BLaER1 (cell line): Measurements from ENCODE around the gene NOL8.

Experiments
- H3K27ac ChIP-seq: shearing (Covaris generic); formaldehyde crosslinking; 2 replicates; pipeline ENCODE4 v1.8.1; 2022
- H3K27me3 ChIP-seq: shearing (Covaris generic); formaldehyde crosslinking; 2 replicates; pipeline ENCODE4 v1.8.1; 2022
- H3K36me3 ChIP-seq: shearing (Covaris generic); formaldehyde crosslinking; 2 replicates; pipeline ENCODE4 v1.8.1; 2022
- H3K4me1 ChIP-seq: shearing (Covaris generic); formaldehyde crosslinking; 2 replicates; pipeline ENCODE4 v1.8.1; 2022
- H3K4me2 ChIP-seq: shearing (Covaris generic); formaldehyde crosslinking; 2 replicates; pipeline ENCODE4 v1.8.1; 2022
- H3K4me3 ChIP-seq: shearing (Covaris generic); formaldehyde crosslinking; 2 replicates; pipeline ENCODE4 v1.8.1; 2022
- H3K9ac ChIP-seq: shearing (Covaris generic); formaldehyde crosslinking; 2 replicates; pipeline ENCODE4 v1.8.1; 2022
- H3K9me3 ChIP-seq: shearing (Covaris generic); formaldehyde crosslinking; 2 replicates; pipeline ENCODE4 v1.8.1; 2022
- H4K20me1 ChIP-seq: shearing (Covaris generic); formaldehyde crosslinking; 2 replicates; pipeline ENCODE4 v1.8.1; 2022
- Cebpa-rat ChIP-seq: shearing (Covaris generic); IDR thresholded peaks from 2 replicates; pipeline ENCODE4 v1.8.1; 2022

NOL8 gene

DNA sequence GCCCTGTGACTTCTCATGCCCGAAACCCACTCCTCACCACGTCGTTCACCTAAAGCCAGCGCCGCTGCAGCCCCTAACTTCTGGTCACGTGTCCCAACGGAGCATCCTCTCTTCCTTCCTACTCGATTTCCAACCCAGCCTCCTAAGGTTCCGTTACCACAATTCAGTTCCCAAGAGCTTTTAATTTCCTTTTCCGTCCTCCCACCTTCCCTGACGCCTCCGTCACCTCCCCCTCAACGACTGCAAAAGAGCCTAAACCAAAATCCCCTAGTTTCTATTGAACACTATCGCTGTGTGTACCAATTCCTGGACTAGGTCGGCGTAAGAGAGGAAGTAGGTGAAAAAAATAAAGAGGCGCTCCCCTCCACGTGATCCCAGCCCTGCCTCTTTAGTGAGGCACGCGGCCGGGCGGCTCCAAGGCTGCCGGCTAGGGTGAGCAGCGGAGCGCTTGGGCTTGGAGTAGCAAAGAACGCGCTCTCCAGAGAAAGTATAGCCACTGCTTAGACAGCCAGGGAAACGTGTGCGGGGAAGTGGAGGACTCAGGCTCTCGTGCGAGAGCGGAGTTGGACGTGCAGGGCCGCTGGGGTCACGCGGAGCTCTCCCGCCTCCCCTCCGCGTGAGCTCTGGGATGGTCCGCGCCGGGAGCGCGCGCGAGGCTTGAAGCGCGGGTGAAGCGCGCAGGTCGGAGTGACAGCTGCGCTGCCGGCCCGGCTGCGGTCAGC lies at the start of gene NOL8, which contains the start of gene CENPP:
Gene NOL8, minus strand, starts transcription at position 82 of the 722 bp plus-strand sequence. CDS start 1,189 bp downstream, outside the sequence.
Gene CENPP, plus strand, starts transcription at position 685 of the 722 bp plus-strand sequence.
- Histone ChIP-seq H3K9me3 (no peaks in the 10 kb centered on the region), H3K9ac (peak within 1 kb of the TSS; percentile 99), H3K4me2 (peak within 1 kb of the TSS; percentile 87), H4K20me1 (no peaks in the 10 kb centered on the region), H3K27me3 (no peaks in the 10 kb centered on the region), H3K4me1 (peaks cover 34% of the 10 kb centered on the region), H3K4me3 (peak within 1 kb of the TSS; percentile 88), H3K36me3 (peaks cover 27% of the 10 kb centered on the region), H3K27ac (peak within 1 kb of the TSS; percentile 100)
- no peak for TF ChIP-seq Cebpa-rat

DNA sequence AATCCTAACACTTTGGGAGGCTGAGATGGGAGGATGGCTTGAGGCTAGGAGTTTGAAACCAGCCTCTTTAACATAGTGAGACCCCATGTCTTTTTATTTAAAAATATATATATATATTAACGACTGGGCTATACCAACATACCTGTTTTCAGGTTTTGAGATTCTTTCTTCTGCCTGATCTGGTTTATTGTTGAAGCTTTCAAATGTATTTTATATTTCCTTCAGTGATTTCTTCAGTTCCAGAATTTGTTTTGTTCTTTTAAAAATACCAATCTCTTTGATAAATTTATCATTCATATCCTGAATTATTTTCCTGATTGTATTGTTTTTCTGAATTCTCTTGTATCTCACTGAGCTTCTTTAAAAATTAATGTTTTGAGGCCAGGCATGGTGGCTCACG lies 48.0 kb upstream of the NOL8 start:
- Histone ChIP-seq H3K4me2 (no peak overlapping the region), H3K9me3 (peaks cover 37% of the 10 kb centered on the region), H3K27me3 (no peaks in the 10 kb centered on the region), H3K4me3 (no peak overlapping the region), H3K4me1 (no peaks in the 10 kb centered on the region), H4K20me1 (no peaks in the 10 kb centered on the region), H3K9ac (no peak overlapping the region), H3K36me3 (peaks cover 18% of the 10 kb centered on the region), H3K27ac (no peak overlapping the region)
- no peak for TF ChIP-seq Cebpa-rat

DNA sequence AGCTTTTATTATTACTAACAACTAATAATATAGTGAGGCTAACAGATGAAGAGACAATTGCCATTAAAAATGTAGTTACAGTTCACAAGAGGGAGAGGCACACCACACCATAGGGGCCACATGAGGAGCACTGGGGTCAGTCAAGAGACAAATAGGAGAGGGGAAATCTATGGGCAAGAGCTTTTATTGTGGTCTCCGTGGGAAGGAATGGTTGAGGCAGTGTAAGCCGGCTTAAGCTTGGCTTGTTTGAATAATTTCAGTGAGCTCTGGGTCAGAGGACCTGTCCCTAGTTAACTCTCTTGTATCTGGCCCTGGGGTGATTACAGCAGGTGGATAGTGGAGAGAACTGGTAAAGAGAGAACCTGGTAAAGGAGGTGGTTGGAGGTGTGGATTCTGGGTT lies 43.9 kb upstream of the NOL8 start:
- no peaks in the 10 kb centered on the region for H4K20me1 ChIP-seq
- H3K4me1 ChIP-seq: no peaks in the 10 kb centered on the region
- H3K4me2 ChIP-seq: no peak overlapping the region
- H3K27ac ChIP-seq: no peak overlapping the region
- H3K4me3 ChIP-seq: no peak overlapping the region
- H3K27me3 ChIP-seq: no peaks in the 10 kb centered on the region
- no peak overlapping the region for H3K9ac ChIP-seq
- H3K36me3 ChIP-seq: peaks cover 39% of the 10 kb centered on the region
- H3K9me3 ChIP-seq: peaks cover 25% of the 10 kb centered on the region
- TF ChIP-seq Cebpa-rat: no peak

DNA sequence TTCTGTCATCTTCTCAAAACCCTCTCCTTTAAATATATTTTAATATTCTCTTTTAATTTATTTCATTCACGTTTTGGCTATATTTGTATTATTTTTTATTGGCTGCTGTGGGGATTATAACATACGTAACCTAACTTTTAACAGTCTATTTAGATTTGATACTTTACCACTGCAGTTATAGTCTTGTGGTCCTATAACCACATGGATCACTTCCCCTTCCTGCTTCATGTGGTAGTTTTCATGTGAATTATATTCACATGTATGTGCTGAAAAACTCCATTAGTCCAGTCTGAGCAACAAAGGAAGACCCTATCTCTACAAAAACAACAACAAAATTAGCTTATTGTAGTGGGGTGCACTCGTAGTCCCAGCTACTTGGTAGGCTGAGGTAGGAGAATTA lies 34.9 kb upstream of the NOL8 start:
- Histone ChIP-seq H3K27me3 (no peaks in the 10 kb centered on the region), H3K9me3 (peaks cover 24% of the 10 kb centered on the region), H3K36me3 (peaks cover 24% of the 10 kb centered on the region), H4K20me1 (no peaks in the 10 kb centered on the region), H3K4me2 (0 out of 2 replicates have a peak overlapping the region, but pooled peaks have one; percentile 5), H3K9ac (no peak overlapping the region), H3K4me3 (no peak overlapping the region), H3K4me1 (peaks cover 9% of the 10 kb centered on the region; the same call in 1 of the 2 replicates), H3K27ac (no peak overlapping the region)
- no peak for TF ChIP-seq Cebpa-rat

DNA sequence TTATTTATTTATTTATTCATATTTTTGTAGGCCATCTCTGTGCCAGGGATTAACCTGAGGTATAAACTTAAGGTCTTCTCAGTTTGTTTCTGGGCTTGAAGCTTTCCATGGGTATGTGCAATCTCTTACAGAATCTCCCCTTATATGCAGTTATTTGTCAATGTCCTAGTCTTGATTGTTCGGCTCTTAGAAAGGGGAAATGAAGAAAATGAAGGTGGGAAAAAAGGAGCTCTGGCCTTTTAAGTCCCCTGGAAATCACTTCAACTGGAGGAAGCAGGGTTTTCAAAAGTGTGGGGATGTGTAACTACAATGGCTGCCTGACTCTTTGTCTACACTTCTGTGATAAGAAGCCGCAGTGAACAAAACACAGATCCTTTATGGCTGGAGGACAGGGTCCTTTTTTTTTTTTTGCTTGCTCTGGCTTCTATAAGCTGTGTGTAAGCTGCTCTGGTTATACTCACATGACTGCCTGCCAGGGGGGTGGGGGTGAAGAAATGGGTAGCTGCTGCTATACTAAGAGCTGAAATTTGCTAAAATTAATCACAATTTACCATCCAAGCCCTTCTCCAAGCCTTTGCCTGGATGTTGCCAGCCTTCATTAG lies 34.3 kb upstream of the NOL8 start:
- H3K9me3 ChIP-seq: peaks cover 30% of the 10 kb centered on the region
- H4K20me1 ChIP-seq: no peaks in the 10 kb centered on the region
- H3K36me3 ChIP-seq: peaks cover 24% of the 10 kb centered on the region
- no peak overlapping the region for H3K27ac ChIP-seq
- no peaks in the 10 kb centered on the region for H3K27me3 ChIP-seq
- H3K4me2 ChIP-seq: 0 out of 2 replicates have a peak overlapping the region, but pooled peaks have one; percentile 5
- TF ChIP-seq Cebpa-rat: no peak
- no peak overlapping the region for H3K4me3 ChIP-seq
- H3K9ac ChIP-seq: no peak overlapping the region
- H3K4me1 ChIP-seq: peaks cover 9% of the 10 kb centered on the region; the same call in 1 of the 2 replicates

DNA sequence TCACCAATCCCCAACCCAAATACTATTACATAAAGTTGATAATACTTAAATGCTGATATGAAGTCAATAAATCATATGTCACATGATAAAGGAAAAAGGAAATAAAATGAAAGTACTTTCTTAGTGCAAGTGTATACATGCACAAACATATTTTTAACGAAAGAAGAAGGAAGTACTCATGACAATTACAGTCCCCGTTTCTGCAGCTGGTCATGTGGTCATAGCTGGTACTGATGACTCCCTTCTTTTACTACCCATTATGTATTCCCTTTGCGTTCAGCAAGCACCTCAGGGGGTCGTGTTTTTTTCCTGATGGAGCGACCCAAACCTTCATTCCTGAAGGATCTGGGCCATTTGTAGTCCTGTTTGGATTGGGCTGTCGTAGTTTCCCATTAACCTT lies 27.9 kb upstream of the NOL8 start:
- no peak overlapping the region for H3K27ac ChIP-seq
- no peaks in the 10 kb centered on the region for H3K4me1 ChIP-seq
- no peak overlapping the region for H3K9ac ChIP-seq
- TF ChIP-seq Cebpa-rat: no peak
- no peak overlapping the region for H3K4me3 ChIP-seq
- H3K4me2 ChIP-seq: no peak overlapping the region
- peaks cover 45% of the 10 kb centered on the region for H3K9me3 ChIP-seq
- no peaks in the 10 kb centered on the region for H4K20me1 ChIP-seq
- no peaks in the 10 kb centered on the region for H3K27me3 ChIP-seq
- H3K36me3 ChIP-seq: peaks cover 52% of the 10 kb centered on the region

DNA sequence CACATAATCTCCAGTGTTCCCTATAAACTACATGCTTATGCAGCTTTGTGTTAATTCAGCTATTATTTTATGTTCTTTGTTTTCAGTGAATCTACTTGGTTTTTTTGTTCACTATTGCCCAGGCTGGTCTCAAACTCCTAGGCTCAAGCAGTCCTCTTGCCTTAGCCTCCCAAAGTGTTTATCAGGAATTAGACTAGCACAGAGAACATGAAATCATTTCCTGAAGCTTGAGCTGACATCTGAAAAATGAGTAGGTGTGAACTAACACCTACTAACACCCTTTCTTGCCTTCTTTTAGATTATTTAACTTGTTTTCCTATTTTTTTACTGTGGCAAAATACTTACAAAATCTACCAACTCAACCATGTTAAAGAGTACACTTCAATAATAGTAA lies 25.6 kb upstream of the NOL8 start:
- H3K36me3 ChIP-seq: peaks cover 57% of the 10 kb centered on the region
- no peak overlapping the region for H3K27ac ChIP-seq
- no peak overlapping the region for H3K4me3 ChIP-seq
- no peaks in the 10 kb centered on the region for H4K20me1 ChIP-seq
- no peak overlapping the region for H3K4me2 ChIP-seq
- H3K4me1 ChIP-seq: no peaks in the 10 kb centered on the region
- peaks cover 31% of the 10 kb centered on the region for H3K9me3 ChIP-seq
- H3K9ac ChIP-seq: no peak overlapping the region
- H3K27me3 ChIP-seq: no peaks in the 10 kb centered on the region
- TF ChIP-seq Cebpa-rat: no peak

DNA sequence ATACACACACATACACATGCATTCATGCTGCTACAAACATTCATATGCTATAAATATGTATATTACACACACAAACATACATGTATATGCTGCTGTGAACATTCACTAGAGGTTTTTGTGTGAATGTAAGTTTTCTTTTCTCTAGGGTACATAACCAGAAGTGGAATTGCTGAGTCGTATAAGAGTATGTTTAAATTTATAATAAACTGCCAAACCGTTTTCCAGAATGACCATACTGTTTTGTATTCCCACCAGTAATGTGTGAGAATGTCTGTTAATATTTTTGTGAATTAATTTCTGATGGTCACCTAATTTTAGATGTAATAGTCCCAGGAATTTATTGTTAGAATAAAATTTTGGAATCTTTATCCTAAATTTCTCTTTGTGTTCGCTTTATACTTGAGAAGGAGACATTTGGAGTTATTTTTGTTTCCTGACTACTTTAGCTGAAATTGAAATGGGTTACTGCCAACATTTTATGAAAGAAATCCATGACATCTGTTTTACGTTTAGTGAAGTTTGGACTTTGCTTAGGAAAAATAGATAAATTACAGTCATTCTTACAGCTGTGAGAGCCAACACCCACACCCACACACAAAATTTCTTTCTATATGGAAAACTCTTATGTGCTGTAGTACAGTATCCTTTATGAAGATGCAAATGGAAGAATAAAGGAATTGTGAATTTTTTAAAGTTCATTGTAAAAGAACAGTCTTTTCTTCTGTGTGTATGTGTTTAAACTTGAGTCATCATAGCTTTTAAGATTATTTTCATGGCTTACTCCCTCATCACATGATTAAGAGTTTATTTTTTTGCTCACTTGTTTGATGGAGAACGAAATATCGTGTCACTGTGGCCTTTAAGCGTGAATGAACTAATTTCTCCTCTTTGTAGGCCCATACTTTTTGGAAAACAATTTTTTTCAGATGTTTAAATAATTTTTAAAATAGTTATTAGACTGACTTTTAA lies 24.9 kb upstream of the NOL8 start:
- no peaks in the 10 kb centered on the region for H4K20me1 ChIP-seq
- no peak overlapping the region for H3K4me3 ChIP-seq
- no peaks in the 10 kb centered on the region for H3K27me3 ChIP-seq
- H3K9me3 ChIP-seq: peaks cover 25% of the 10 kb centered on the region
- no peak overlapping the region for H3K27ac ChIP-seq
- no peak overlapping the region for H3K4me2 ChIP-seq
- H3K4me1 ChIP-seq: no peaks in the 10 kb centered on the region
- no peak for TF ChIP-seq Cebpa-rat
- no peak overlapping the region for H3K9ac ChIP-seq
- H3K36me3 ChIP-seq: peaks cover 57% of the 10 kb centered on the region

DNA sequence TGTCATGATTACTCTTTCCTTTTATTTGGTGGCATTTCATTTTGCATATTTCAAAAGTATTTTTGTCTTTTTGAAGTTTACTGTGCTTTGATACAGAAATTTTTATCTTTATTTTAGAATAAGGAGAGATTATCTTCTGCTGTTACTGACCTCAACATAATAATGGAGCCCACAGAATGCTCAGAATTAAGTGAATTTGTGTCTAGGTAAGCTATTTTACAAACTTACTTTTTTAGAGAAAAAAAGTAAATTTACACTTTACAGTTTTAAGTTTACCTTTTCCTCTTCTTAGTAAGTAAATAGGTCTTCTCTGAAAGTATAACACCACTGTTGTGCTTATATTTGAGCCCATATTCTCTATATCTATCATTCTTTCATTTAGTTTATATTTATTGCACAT lies 20.4 kb upstream of the NOL8 start:
- peaks cover 41% of the 10 kb centered on the region for H3K36me3 ChIP-seq
- H3K4me2 ChIP-seq: no peak overlapping the region
- H4K20me1 ChIP-seq: no peaks in the 10 kb centered on the region
- H3K9me3 ChIP-seq: peaks cover 11% of the 10 kb centered on the region
- H3K4me3 ChIP-seq: no peak overlapping the region
- no peaks in the 10 kb centered on the region for H3K4me1 ChIP-seq
- no peak overlapping the region for H3K9ac ChIP-seq
- no peaks in the 10 kb centered on the region for H3K27me3 ChIP-seq
- no peak for TF ChIP-seq Cebpa-rat
- H3K27ac ChIP-seq: no peak overlapping the region
